ENCODE data around the gene PROSER2. TPM values are rescaled to one million over a fixed set of nuclear protein-coding genes. Genes with fewer than 3 reads are reported as not detected.
A peak's percentile ranks its signal among the peaks of the same experiment; 100 is the strongest.

PROSER2 gene
- total and polyA plus RNA-seq, 4 donors, result 6.5 to 24.9 (median 9.9) TPM

DNA sequence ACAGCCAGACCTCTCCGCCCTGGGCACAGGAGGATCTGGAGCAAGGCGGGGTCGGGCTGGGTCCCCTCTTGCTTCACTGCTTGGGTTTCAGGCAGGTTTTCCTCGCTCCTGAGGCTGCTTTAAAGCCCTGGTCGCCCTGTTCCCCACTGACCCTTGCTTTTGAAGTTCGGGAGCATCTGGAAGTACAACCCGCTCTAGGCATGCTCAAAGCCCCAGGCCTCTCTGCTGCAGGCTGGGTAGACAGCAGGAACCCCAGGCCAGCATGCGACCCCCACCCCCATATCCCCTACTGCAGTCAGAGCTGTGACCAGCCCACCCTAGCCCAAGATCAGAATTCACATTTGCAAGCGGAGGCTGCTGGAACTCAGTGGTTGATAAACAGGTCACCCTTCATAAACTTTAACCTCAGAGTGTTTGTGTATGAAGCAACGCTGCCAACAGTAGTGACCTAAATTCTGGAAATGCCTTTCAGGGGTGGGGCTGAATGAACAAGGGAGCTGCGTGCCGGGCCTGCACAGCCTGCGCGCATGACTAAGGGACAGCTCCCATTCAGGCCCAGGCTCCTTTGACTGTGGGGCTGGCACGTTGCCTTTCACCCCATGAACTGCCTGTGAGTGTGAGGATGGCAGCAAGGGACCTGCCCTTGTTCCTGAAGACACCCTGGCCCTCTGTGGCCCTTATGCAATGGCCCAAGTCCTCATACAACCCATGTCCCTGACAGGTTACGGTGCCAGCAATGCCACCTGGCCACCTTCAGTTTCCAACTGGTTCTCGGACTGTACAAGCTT is 52.5 kb downstream of the PROSER2 start (continued):
- TF ChIP-seq, protein P1, sequence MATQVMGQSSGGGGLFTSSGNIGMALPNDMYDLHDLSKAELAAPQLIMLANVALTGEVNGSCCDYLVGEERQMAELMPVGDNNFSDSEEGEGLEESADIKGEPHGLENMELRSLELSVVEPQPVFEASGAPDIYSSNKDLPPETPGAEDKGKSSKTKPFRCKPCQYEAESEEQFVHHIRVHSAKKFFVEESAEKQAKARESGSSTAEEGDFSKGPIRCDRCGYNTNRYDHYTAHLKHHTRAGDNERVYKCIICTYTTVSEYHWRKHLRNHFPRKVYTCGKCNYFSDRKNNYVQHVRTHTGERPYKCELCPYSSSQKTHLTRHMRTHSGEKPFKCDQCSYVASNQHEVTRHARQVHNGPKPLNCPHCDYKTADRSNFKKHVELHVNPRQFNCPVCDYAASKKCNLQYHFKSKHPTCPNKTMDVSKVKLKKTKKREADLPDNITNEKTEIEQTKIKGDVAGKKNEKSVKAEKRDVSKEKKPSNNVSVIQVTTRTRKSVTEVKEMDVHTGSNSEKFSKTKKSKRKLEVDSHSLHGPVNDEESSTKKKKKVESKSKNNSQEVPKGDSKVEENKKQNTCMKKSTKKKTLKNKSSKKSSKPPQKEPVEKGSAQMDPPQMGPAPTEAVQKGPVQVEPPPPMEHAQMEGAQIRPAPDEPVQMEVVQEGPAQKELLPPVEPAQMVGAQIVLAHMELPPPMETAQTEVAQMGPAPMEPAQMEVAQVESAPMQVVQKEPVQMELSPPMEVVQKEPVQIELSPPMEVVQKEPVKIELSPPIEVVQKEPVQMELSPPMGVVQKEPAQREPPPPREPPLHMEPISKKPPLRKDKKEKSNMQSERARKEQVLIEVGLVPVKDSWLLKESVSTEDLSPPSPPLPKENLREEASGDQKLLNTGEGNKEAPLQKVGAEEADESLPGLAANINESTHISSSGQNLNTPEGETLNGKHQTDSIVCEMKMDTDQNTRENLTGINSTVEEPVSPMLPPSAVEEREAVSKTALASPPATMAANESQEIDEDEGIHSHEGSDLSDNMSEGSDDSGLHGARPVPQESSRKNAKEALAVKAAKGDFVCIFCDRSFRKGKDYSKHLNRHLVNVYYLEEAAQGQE (IDR thresholded peaks at IDR 0.05), result peak; percentile 91

DNA sequence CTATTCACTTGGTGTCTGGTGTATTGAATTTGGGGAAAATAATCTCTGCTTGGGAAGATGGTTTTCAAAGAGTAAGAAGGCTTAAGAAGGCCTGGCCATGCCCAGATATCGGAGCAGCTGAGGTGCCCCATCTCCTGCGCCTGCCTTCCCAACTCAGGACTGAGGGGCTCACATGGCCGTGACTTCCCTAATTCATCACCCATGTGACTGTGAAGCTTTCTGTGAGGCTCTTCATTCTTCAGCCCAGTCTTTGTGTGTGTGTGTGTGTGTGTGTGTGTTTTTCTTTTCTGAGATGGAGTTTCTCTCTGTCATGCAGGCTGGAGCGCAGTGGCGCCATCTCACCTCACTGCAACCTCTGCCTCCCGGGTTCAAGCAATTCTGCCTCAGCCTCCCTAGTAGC is 53.2 kb downstream of the PROSER2 start:
- no peak for TF ChIP-seq HNF4A (conservative IDR thresholded peaks at IDR 0.05)
- Histone ChIP-seq H3K9me3 (ENCODE audit: control insufficient read depth in 4 of 4, low read length in 3 of 4) (no peaks in the 10 kb centered on the region), H3K4me1 (ENCODE audit: control insufficient read depth in 4 of 4, insufficient read depth in 4 of 4, low read length in 3 of 4) (peaks cover 16 to 33% (median 26%) of the 10 kb centered on the region in 4 donors), H3K27ac (ENCODE audit: low read depth in 1 of 2, low read length in 2 of 2) (peak overlapping the region; percentile 90 to 93), H3K36me3 (ENCODE audit: control insufficient read depth in 4 of 4, insufficient read depth in 3 of 4, low read depth in 1 of 4, low read length in 3 of 4) (no peaks in the 10 kb centered on the region), H3K4me3 (ENCODE audit: low read depth in 1 of 3, low read length in 3 of 3) (no peak overlapping the region), H3K9ac (ENCODE audit: low read depth in 1 of 2, low read length in 2 of 2) (no peak overlapping the region), H3K27me3 (ENCODE audit: control insufficient read depth in 4 of 4, insufficient read depth in 4 of 4, low read length in 3 of 4) (no peaks in the 10 kb centered on the region)
- DNase-seq (ENCODE audit: low spot score), result no peak
- WGBS, result 93% methylated on average over 6 of the region's 6 CpGs

DNA sequence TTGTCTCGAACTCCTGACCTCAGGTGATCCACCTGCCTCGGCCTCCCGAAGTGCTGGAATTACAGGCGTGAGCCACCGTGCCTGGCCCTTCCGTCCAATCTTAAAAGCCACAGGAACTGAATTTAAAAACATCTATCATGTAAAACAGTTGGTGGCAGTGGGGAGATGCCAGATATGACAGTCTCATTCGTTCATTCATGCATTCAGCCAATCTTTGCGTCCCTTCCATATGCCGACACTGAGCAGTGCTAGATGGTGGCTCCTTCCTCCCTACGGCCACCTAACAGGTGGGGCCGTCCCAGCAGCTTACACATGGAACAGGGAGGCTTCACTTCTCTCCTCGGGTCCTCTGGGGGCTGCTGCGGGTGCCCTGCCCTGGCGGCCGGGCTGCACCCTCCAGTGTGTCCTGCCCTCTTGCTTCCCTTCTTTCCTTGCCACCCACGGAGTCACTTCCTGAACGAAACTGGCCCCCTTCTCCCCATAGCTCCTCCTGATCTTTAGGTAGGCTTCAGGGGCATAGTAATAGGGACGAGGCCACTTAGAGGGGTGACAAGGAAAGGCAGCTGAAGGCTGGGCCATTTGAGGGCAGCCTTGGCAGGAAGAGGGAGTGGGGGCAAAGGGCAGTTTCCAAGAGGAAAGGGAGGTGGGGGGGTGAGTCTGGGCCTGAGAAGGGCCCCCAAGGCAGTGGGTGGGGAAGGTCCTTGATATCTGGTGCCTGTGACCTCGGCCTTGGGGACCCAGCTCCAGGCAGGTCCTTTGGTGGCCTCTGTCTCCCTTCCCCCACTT is 53.8 kb downstream of the PROSER2 start:
- H3K27ac ChIP-seq (ENCODE audit: low read depth in 1 of 2, low read length in 2 of 2), result peak overlapping the region; percentile 90 to 93
- WGBS, result 93% methylated on average over 19 of the region's 19 CpGs

More for the DNA sequence above, 53.8 kb downstream of the PROSER2 start:
- H3K9me3 ChIP-seq (ENCODE audit: control insufficient read depth in 4 of 4, low read length in 3 of 4), result no peaks in the 10 kb centered on the region
- no peaks in the 10 kb centered on the region for H3K36me3 ChIP-seq (ENCODE audit: control insufficient read depth in 4 of 4, insufficient read depth in 3 of 4, low read depth in 1 of 4, low read length in 3 of 4)
- TF ChIP-seq, protein P2, sequence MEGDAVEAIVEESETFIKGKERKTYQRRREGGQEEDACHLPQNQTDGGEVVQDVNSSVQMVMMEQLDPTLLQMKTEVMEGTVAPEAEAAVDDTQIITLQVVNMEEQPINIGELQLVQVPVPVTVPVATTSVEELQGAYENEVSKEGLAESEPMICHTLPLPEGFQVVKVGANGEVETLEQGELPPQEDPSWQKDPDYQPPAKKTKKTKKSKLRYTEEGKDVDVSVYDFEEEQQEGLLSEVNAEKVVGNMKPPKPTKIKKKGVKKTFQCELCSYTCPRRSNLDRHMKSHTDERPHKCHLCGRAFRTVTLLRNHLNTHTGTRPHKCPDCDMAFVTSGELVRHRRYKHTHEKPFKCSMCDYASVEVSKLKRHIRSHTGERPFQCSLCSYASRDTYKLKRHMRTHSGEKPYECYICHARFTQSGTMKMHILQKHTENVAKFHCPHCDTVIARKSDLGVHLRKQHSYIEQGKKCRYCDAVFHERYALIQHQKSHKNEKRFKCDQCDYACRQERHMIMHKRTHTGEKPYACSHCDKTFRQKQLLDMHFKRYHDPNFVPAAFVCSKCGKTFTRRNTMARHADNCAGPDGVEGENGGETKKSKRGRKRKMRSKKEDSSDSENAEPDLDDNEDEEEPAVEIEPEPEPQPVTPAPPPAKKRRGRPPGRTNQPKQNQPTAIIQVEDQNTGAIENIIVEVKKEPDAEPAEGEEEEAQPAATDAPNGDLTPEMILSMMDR (IDR thresholded peaks at IDR 0.05; ENCODE audit: low read depth, low read length, missing input control), result no peak
- TF ChIP-seq HNF4G (IDR thresholded peaks at IDR 0.05) (no peak), NR2F2 (IDR thresholded peaks at IDR 0.05) (no peak), HNF4A (conservative IDR thresholded peaks at IDR 0.05) (no peak)
- TF ChIP-seq, protein P3, sequence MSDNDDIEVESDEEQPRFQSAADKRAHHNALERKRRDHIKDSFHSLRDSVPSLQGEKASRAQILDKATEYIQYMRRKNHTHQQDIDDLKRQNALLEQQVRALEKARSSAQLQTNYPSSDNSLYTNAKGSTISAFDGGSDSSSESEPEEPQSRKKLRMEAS (IDR thresholded peaks at IDR 0.05), result no peak
- no peak overlapping the region for H3K9ac ChIP-seq (ENCODE audit: low read depth in 1 of 2, low read length in 2 of 2)
- H3K4me3 ChIP-seq (ENCODE audit: low read depth in 1 of 3, low read length in 3 of 3), result no peak overlapping the region
- no peaks in the 10 kb centered on the region for H3K27me3 ChIP-seq (ENCODE audit: control insufficient read depth in 4 of 4, insufficient read depth in 4 of 4, low read length in 3 of 4)
- H3K4me1 ChIP-seq (ENCODE audit: control insufficient read depth in 4 of 4, insufficient read depth in 4 of 4, low read length in 3 of 4), result peaks cover 16 to 33% (median 26%) of the 10 kb centered on the region in 4 donors
- DNase-seq (ENCODE audit: low spot score), result no peak

All from liver (tissue), 9 donors.